LHCN-M2 (cell line): ENCODE measurements around the gene EPS8L2. TPM values are rescaled to one million over a fixed set of nuclear protein-coding genes. Genes with fewer than 3 reads are reported as not detected.
"Not testable (repeated sequence)": the region's sequence is repeated elsewhere in the genome, so short reads cannot be mapped to it uniquely, and the experiment has no call there.

ENCODE experiments used
- DNase-seq: peaks from one replicate; pipeline ENCODE4 v3.0.0-alpha.2; 2012; ENCODE audit warnings: low read depth
- total RNA-seq: library from RNA; depleted of rRNA; stranded (reverse); fragments of >200 nt; gene quantifications from 2 replicates; pipeline ENCODE4 v1.2.3, GENCODE V29; 2014

EPS8L2 gene
- total RNA-seq, 1 experiment from 2014 or later: 10.9 TPM

DNA sequence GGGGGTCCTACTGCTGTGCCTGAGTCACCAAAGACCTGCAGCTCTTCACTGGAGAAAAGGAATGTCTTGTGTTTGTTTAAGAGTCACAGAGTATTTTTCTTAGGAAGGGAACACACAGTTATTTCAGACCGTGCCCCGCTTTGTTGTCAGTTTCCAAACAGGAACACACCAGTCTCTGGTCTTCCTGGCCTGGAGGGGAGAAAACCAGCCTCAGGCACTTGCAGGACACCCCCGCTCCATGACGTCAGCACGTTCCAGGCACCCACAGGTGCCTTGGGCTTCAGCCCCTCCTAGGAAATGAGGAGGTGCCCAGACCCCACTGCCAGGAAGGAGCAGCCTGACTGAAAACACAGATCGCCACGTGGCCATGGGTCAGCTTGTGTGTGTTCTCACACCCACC, 16.4 kb upstream of the EPS8L2 start:
- DNase-seq: no peak

- DNase-seq: not testable (repeated sequence)
These were observed 15.8 kb upstream of the EPS8L2 start for GRCh38 chr11:690244-690643.

GRCh38 chr11:690738-691633, 15.0 kb upstream of the EPS8L2 start:
- DNase-seq: no peak

- no peak for DNase-seq
These were observed 14.1 kb upstream of the EPS8L2 start for GRCh38 chr11:691710-692590.

- no peak for DNase-seq
These were observed 13.1 kb upstream of the EPS8L2 start for GRCh38 chr11:692824-693414.

DNA sequence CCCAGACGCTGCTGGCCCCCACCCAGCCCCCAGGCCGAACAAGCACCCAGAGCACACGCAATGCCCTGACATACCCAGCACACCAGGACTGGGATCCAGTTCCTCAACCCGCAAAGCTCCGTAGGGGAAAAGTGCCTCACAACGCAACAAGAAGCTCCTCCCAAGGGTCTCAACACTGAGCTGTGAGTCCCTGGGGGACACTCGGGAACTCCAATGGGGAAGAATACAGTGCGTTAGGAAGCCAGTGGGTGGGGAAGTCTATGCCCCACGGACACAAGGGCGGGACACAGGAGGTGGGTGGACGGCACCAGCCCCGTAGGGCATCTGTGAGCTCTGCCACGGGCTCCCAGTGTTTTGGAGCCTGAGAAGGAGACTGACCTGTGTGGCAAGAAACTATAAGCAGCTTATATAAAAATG, 12.6 kb upstream of the EPS8L2 start:
- DNase-seq: no peak

- no peak for DNase-seq
These were observed 12.0 kb upstream of the EPS8L2 start for GRCh38 chr11:693887-694562.

DNA sequence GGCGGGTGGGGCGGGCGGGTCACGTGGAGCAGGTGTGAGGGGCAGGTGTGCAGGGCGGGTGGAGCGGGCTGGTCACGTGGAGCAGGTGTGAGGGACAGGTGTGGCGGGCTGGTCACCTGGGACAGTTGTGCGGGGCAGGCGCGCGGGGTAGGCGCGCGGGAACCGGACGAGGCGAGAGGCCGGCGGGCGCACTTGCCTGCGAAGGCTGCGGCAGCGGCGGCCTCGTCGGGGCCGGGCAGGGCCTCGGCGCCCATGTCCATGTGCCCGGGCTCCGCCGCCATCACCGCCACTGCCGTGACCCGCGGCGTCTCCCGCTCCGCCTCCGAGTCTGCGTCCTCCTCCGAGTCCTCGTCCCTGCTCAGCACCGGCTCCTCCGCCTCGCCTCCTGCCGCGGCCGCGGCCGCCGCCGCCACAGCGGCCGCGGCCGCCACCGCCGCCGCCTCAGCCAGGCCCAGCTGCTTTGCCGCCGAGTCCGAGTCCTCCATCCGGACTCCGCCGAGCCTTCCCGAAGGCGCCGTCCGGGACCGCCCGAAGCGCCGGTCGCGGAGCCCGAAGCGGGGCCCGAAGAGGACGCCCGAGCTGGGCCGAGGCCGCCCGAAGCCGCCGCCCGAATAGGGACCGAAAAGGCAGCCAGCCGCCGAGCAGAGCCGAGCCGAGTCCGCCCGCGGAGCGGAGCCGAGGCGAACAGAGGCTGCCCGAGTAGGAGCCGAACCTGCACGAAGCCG, 11.3 kb upstream of the EPS8L2 start, which contains the start of gene DEAF1:
TSS of gene DEAF1 (minus strand) at position 660 of the 725 bp plus-strand sequence. CDS start at position 485, 175 bp downstream.
- peak; percentile 94 for DNase-seq

DNA sequence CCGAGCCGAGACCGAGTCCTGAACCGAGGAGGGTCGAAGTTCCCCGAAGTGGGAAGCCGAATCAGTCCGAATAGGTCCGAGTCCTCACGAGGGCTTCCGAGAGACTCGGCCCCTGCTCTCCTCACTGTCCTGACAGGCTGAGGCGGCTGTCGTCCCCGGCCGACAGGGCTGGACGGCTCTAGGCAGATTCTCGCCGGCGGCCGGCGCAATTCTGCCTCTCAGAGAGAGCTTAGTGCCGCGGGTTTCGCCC, 10.8 kb upstream of the EPS8L2 start:
- DNase-seq: no peak

GRCh38 chr11:695538-696248, 10.3 kb upstream of the EPS8L2 start, which contains the start of gene TMEM80:
TMEM80 (plus strand) TSS chr11:695816; CDS start chr11:695828, 12 bp downstream.
- DNase-seq: peak; percentile 97

GRCh38 chr11:696955-697491, 9.0 kb upstream of the EPS8L2 start:
- peak; percentile 67 for DNase-seq

- DNase-seq: peak; percentile 72
These were observed 8.2 kb upstream of the EPS8L2 start for GRCh38 chr11:697811-698311.

GRCh38 chr11:698493-699115, 7.4 kb upstream of the EPS8L2 start:
- no peak for DNase-seq

DNA sequence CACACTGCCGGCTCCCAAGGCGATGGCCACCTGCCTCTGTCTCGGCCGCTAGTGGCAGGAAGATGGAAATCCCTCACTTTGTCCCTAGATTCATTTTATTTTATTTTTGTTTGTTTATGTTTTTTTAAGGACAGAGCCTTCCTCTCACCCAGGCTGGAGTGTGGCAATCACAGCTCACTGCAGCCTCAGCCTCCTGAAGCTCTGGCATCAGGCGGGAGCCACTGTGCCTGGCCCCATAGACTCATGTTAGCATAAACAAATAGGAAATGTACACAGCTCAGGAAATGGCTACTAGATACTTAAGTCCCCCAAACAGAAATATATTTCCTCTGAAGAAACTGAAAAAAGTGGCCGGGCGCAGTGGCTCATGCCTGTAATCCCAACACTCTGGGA, 6.9 kb upstream of the EPS8L2 start:
- DNase-seq: no peak

DNA sequence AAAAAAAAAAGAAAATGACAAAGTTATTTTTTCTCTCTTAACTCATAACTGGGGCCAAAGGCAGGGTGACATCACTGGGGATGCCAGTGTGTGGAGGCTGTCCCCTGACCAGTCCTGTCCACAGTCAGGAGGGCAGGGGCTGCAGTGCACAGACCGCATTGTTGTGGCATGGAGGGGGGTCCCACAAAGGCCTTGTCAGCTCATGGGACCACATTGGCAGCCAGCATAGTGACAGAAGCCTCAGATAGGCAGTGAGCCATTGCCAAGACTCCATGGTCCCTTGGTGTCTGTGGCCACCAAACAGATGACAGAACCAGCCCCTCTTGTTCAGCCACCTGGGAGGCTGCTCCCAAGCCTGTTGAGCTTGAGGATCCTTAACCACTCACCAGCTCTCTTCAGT, 6.3 kb upstream of the EPS8L2 start:
- no peak for DNase-seq

DNA sequence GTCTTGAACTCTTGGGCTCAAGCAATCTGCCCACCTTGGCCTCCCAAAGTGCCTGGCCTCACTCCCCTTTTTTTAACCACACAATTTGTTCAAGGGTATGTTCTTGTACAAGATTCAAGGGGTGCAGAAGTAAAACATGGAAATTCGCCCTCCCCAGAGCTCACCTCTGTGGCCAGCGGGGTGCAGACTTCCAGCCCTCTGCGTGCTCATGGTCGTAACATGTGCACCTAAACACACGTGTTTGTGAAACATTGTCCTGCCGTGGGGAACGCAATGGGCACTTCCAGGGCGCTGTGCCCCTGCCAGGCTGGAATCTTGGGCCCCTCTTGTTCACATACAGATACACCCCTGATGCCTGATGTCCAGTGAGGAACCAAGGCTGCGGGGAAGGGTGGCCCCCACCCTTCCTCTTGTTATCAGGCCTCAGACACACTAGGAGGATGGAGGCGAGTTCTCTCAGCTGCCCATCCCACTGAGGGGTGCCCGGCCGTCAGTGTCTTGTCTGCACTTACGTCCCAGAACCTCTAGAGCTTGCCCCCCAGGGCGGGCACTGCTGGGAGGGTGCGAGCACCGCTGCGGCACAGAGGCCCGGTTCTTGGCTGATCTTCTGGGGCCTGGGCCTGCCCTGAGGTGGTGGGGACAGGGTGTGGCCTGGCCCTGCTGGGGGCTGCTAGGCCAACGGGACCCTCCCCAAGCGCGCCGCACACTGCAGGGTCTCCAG, 4.1 kb upstream of the EPS8L2 start:
- DNase-seq: no peak

DNA sequence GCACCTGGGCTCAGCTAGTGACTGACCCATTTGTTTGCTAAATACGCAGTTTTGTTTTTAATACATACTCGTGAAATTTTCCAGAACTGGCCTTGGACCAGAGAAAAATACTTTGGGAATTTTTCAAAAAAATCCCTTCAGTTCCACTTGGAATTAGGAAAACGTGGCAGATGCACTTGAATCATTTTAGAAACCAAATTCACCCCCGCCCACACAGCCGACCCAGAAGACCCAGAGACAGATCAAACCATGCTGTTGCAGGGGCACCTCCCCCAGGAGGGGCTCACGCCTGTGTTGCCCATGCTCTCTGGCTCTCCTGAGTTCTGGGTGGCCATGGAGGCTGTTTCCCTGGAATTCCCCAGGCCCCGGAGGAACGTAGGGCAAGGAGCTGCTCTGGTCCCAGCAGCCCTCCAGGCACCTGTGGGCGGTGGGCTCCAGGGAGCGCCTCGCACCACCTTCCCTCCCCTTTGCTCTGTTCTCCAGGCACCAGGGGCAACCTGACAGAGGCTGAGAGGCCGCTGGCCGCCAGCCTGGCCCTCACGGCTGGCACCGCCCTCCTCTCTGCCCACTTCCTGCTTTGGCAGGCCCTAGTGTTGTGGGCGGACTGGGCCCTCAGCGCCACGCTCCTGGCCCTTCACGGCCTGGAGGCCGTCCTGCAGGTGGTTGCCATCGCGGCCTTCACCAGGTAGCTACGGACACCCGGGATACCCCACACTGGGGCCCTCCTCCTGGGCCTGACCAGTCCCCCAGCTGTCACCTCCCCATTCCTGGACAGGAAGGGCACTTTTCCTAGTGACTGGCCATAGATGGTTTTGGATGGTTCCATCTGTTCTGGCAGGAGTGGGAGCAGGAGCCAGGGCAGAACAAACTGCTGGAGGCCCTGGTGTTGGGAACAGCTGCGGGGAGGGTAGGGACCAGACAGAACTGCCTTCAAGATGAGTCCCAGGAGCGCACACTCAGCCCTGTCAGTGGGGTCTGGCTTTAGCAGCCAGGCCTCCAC, 3.3 kb upstream of the EPS8L2 start:
- DNase-seq: peak; percentile 51
